CD4-positive, alpha-beta T cell (primary cell): ENCODE measurements around the gene CCDC89. TPM values are rescaled to one million over a fixed set of nuclear protein-coding genes. Genes with fewer than 3 reads are reported as not detected.
A peak's percentile ranks its signal among the peaks of the same experiment; 100 is the strongest.

ENCODE experiments used
- ATAC-seq: fragments of 200-7000 bp; cut with Tn5 transposase; one replicate; pipeline ENCODE4 v1.10.0; 2022; ENCODE audit warnings: mild to moderate bottlenecking; ENCODE audit not compliant: poor library complexity
- CTCF ChIA-PET: fragments of 350-600 bp; sonication (Branson Sonifier 250); formaldehyde crosslinking; loops from one replicate; lab custom pipeline; 2021; ENCODE audit warnings: antibody characterized with exemption, inconsistent platforms; lab: Charles Lee
- POLR2A ChIA-PET: fragments of 350-600 bp; sonication (Branson Sonifier 250); formaldehyde crosslinking; loops from one replicate; lab custom pipeline; 2021; ENCODE audit warnings: antibody characterized with exemption, inconsistent platforms; lab: Charles Lee
- DNase-seq, 14 experiments: peaks; one replicate each; pipeline ENCODE4 v3.0.0-alpha.2; 2013 to 2020; ENCODE audit warnings: mixed read lengths in 2 of 14
- H3K27ac ChIP-seq, 2 donors: one replicate each; pipeline versions ENCODE4 v1.5.1 to v1.7.0; 2013; ENCODE audit warnings: low read length in 2 of 2, low read depth in 1 of 2, mild to moderate bottlenecking in 1 of 2
- H3K27me3 ChIP-seq, 2 experiments: 1 replicate in 1 of 2; 2 replicates in 1 of 2; pipeline versions ENCODE4 v1.6.1 to v1.7.0; 2013; ENCODE audit warnings: low read length in 2 of 2, control low read depth in 1 of 2, mild to moderate bottlenecking in 1 of 2, moderate library complexity in 1 of 2; ENCODE audit not compliant: insufficient read depth in 2 of 2, control insufficient read depth in 1 of 2
- H3K36me3 ChIP-seq: one replicate; pipeline ENCODE4 v1.6.1; 2013; ENCODE audit warnings: low read length, control low read depth; ENCODE audit not compliant: insufficient read depth
- H3K4me1 ChIP-seq: one replicate; pipeline ENCODE4 v1.6.1; 2013; ENCODE audit warnings: low read length, control low read depth; ENCODE audit not compliant: insufficient read depth
- H3K4me3 ChIP-seq: one replicate; pipeline ENCODE4 v1.5.1; 2013; ENCODE audit warnings: mild to moderate bottlenecking, low read length, moderate library complexity
- H3K9me3 ChIP-seq, 2 experiments: 1 replicate in 1 of 2; 2 replicates in 1 of 2; pipeline versions ENCODE4 v1.6.1 to v1.7.0; 2013; ENCODE audit warnings: low read length in 2 of 2, mild to moderate bottlenecking in 2 of 2, control low read depth in 1 of 2, moderate library complexity in 1 of 2; ENCODE audit not compliant: control insufficient read depth in 1 of 2, insufficient read depth in 1 of 2
- H3K27ac Mint-ChIP-seq: one replicate; pipeline ENCODE4 v1.8.0; 2020; ENCODE audit warnings: mixed read lengths
- H3K27me3 Mint-ChIP-seq: one replicate; pipeline ENCODE4 v1.8.0; 2021; ENCODE audit warnings: mixed read lengths
- H3K36me3 Mint-ChIP-seq: one replicate; pipeline ENCODE4 v1.8.0; 2021; ENCODE audit warnings: low read depth, mixed read lengths
- H3K4me1 Mint-ChIP-seq: one replicate; pipeline ENCODE4 v1.8.0; 2021; ENCODE audit warnings: low read depth, mixed read lengths
- H3K4me3 Mint-ChIP-seq: one replicate; pipeline ENCODE4 v1.8.0; 2020; ENCODE audit warnings: mild to moderate bottlenecking, mixed read lengths
- H3K9me3 Mint-ChIP-seq: one replicate; pipeline ENCODE4 v1.8.0; 2020; ENCODE audit warnings: mixed read lengths
- CTCF ChIP-seq: fragments of 200-600 bp; IDR thresholded peaks from one replicate; pipeline ENCODE4 v1.8.0; 2022; ENCODE audit warnings: antibody characterized with exemption, mild to moderate bottlenecking
- intact Hi-C, 2 experiments: fragments of 100-400 bp; cut with DNase I in 1 of 2; cut with micrococcal nuclease in 1 of 2; formaldehyde crosslinking; loops; one replicate each; pipeline versions ENCODE4 v1.15.1 to v1.9.0; 2023 to 2025; cut with DNase I, micrococcal nuclease
- total RNA-seq, 174 experiments: library from RNA in 2 of 174; stranded (reverse) in 2 of 174; gene quantifications; one replicate each; pipeline ENCODE4 v1.2.3 and lab custom pipeline; 2021 to 2026

CCDC89 gene
- total RNA-seq, 2 experiments from 2014 or later = not detected

GRCh38 chr11:85695546-85695945 is 9.6 kb upstream of the CCDC89 start:
- no peaks in the 10 kb centered on the region for H3K9me3 Mint-ChIP-seq
- no peak for TF ChIP-seq CTCF
- H3K36me3 ChIP-seq = peaks cover 11% of the 10 kb centered on the region
- ChIA-PET CTCF (interaction anchor here (0.9 to 1.8 kb wide), 6 partner anchors 10 to 170 kb away, joined by 3 to 9 read pairs (median 4); partner anchors contain the start of genes CCDC83 and CCDC89), POLR2A (interaction anchor here (1.0 to 1.5 kb wide), 5 partner anchors 30 to 166 kb away, joined by 3 to 4 read pairs (median 3); partner anchors contain the start of genes CCDC83, CREBZF, TMEM126A and TMEM126B)
- no peak overlapping the region for H3K4me3 ChIP-seq
- H3K4me3 Mint-ChIP-seq = no peak overlapping the region
- no peak overlapping the region for H3K27ac Mint-ChIP-seq
- H3K9me3 ChIP-seq = no peaks in the 10 kb centered on the region
- no peak overlapping the region for H3K27ac ChIP-seq
- peaks cover 7% of the 10 kb centered on the region for H3K4me1 ChIP-seq
- intact Hi-C loops = loop anchor here (2.0 to 10.0 kb wide), 3 partner anchors 127 to 269 kb away; partner anchors contain the start of gene CCDC83 (in 1 of the 2)
- no peaks in the 10 kb centered on the region for H3K27me3 ChIP-seq
- no peak for DNase-seq
- no peak for ATAC-seq
- peaks cover 37% of the 10 kb centered on the region for H3K36me3 Mint-ChIP-seq
- no peaks in the 10 kb centered on the region for H3K27me3 Mint-ChIP-seq
- H3K4me1 Mint-ChIP-seq = peaks cover 23% of the 10 kb centered on the region

- Mint-ChIP-seq H3K27ac (no peak overlapping the region), H3K4me1 (peaks cover 12% of the 10 kb centered on the region), H3K27me3 (no peaks in the 10 kb centered on the region), H3K4me3 (no peak overlapping the region), H3K9me3 (no peaks in the 10 kb centered on the region), H3K36me3 (peaks cover 37% of the 10 kb centered on the region)
- H3K4me3 ChIP-seq = no peak overlapping the region
- no peak overlapping the region for H3K27ac ChIP-seq
- ChIA-PET POLR2A (interaction anchor here (1.0 to 1.5 kb wide), 4 partner anchors 47 to 167 kb away, joined by 3 to 4 read pairs (median 4); partner anchors contain the start of genes CCDC83, TMEM126A and TMEM126B), CTCF (interaction anchor here (0.7 to 1.4 kb wide), 6 partner anchors 9 to 171 kb away, joined by 3 to 9 read pairs (median 4); partner anchors contain the start of genes CCDC83 and CCDC89)
- peaks cover 11% of the 10 kb centered on the region for H3K36me3 ChIP-seq
- ATAC-seq = peak; percentile 69
- peak in 7 of 14 experiments; percentile 6 to 71 (median 45) for DNase-seq
- TF ChIP-seq CTCF = peak; percentile 82
- peaks cover 2% of the 10 kb centered on the region for H3K4me1 ChIP-seq
- intact Hi-C loops = loop anchor here (1.0 to 10.0 kb wide), 6 partner anchors 58 to 270 kb away; partner anchors contain the start of gene CCDC83 (in 1 of the 2)
- H3K9me3 ChIP-seq = no peaks in the 10 kb centered on the region
- no peaks in the 10 kb centered on the region for H3K27me3 ChIP-seq
Observed at GRCh38 chr11:85694385-85694980, 8.5 kb upstream of the CCDC89 start.

- TF ChIP-seq CTCF = no peak
- Mint-ChIP-seq H3K27ac (no peak overlapping the region), H3K9me3 (no peaks in the 10 kb centered on the region), H3K27me3 (no peaks in the 10 kb centered on the region), H3K4me3 (peak overlapping the region; percentile 20), H3K36me3 (no peaks in the 10 kb centered on the region), H3K4me1 (peaks cover 11% of the 10 kb centered on the region)
- peaks cover 0 to 5% of the 10 kb centered on the region in 2 experiments for H3K27me3 ChIP-seq
- ATAC-seq (no peak), DNase-seq (no peak)
- no peak overlapping the region for H3K4me3 ChIP-seq
- no peaks in the 10 kb centered on the region for H3K9me3 ChIP-seq
- H3K36me3 ChIP-seq = no peaks in the 10 kb centered on the region
- ChIA-PET POLR2A (interaction anchor here (0.8 to 1.6 kb wide), 3 partner anchors 15 to 57 kb away, joined by 3 to 4 read pairs (median 3); partner anchors contain the start of genes CREBZF and TMEM126B), CTCF (interaction anchor here (1.3 to 1.4 kb wide), 2 partner anchors 10 to 170 kb away, joined by 3 to 4 read pairs; partner anchors contain the start of gene CCDC83)
- H3K4me1 ChIP-seq = peaks cover 12% of the 10 kb centered on the region
- intact Hi-C loops = loop anchor here in 1 of 2 experiments (10.0 kb wide), 1 partner anchor 280 kb away; no protein-coding TSS in a partner anchor
- H3K27ac ChIP-seq = no peak overlapping the region
Observed at GRCh38 chr11:85685125-85685819, 723 bp downstream of the CCDC89 start.
